ENCODE data around the gene COA1. TPM values are rescaled to one million over a fixed set of nuclear protein-coding genes. Genes with fewer than 3 reads are reported as not detected.

The COA1 gene
- total and polyA plus RNA-seq, 2 experiments from 2014 or later: 152 to 220 TPM

DNA sequence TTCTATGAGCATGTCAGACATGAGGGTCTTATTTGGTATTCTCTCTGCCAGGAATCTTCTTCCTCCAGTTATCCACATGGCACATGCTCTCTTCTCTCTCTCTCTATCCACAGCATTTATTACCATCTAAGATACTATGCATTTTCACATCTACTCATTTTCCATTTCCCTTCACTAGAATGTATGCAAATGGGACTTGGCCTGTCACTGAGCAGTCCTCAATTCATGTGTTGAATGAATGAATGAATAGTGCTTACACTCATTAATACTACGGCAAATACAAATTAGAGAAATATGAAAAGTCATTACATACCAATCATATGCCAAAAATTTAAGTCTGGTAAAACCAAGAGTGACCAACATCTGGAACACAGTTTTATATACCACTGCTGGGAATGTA lies 34.0 kb downstream of the COA1 start:
- TF ChIP-seq, protein P1, sequence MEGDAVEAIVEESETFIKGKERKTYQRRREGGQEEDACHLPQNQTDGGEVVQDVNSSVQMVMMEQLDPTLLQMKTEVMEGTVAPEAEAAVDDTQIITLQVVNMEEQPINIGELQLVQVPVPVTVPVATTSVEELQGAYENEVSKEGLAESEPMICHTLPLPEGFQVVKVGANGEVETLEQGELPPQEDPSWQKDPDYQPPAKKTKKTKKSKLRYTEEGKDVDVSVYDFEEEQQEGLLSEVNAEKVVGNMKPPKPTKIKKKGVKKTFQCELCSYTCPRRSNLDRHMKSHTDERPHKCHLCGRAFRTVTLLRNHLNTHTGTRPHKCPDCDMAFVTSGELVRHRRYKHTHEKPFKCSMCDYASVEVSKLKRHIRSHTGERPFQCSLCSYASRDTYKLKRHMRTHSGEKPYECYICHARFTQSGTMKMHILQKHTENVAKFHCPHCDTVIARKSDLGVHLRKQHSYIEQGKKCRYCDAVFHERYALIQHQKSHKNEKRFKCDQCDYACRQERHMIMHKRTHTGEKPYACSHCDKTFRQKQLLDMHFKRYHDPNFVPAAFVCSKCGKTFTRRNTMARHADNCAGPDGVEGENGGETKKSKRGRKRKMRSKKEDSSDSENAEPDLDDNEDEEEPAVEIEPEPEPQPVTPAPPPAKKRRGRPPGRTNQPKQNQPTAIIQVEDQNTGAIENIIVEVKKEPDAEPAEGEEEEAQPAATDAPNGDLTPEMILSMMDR (IDR thresholded peaks at IDR 0.05; ENCODE audit: low read depth, low read length): no peak
- Histone ChIP-seq H3K36me3 (no peaks in the 10 kb centered on the region), H3K4me1 (ENCODE audit: low read depth) (peaks cover 8% of the 10 kb centered on the region), H3K27ac (no peak overlapping the region), H3K9me3 (ENCODE audit: low read depth) (no peaks in the 10 kb centered on the region), H3K4me3 (no peak overlapping the region), H3K27me3 (no peaks in the 10 kb centered on the region)
- DNase-seq (ENCODE audit: low read depth in 1 of 2, low spot score in 1 of 2): no peak

DNA sequence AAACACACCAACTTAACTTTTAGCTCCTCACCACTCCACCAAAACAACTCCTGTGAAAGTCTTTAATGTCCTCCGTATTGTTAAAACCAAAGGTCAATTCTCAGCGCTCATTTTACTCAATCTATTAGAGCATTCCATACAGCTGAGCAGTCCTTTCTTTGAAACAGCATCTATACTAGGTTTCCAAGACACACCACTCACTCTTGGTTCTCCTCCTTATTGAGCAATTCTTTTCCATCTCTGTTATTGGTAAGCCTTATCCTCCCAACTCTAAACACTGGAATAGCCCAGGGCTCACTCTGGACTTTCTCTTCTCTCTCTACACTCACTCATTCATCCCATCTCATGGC lies 34.9 kb downstream of the COA1 start:
- Histone ChIP-seq H3K36me3 (no peaks in the 10 kb centered on the region), H3K27me3 (no peaks in the 10 kb centered on the region), H3K4me3 (no peak overlapping the region), H3K9me3 (ENCODE audit: low read depth) (no peaks in the 10 kb centered on the region), H3K4me1 (ENCODE audit: low read depth) (peaks cover 6% of the 10 kb centered on the region), H3K27ac (no peak overlapping the region)
- peak in 1 of 2 donors; percentile 78 for DNase-seq (ENCODE audit: low read depth in 1 of 2, low spot score in 1 of 2)
- TF ChIP-seq, protein P1 (IDR thresholded peaks at IDR 0.05; ENCODE audit: low read depth, low read length): no peak

DNA sequence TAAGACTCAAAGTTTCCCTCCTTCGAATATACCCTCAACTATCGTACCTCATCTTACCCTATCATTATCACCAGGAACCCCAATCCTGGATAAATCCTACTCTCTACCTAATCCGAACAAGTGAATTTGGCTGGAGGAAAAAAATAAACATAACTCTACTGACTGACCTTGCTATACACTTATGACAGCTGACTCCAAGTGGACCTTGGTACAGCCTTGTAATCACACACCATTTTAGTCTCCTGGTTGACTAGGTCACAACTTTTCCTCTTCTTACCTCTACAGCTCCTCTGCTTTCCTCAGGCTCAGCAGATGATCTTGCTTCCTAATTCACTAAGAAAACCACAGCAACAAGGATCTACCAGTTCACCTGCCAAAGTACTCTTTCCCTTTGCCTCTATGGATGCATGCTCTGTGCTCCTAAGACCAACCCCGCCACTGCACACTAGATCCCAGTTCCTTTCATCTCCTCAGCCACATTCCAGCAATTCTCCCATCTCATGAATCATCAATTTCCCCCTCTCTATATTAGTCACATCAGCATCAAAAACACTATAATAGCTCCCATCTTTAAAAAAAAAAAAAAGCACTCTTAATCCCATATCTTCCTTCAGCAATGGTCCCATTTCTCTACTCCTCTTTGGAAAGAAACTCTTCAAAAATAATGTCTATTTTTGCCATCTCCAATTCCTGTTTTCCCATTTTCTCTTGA lies 35.5 kb downstream of the COA1 start:
- peak in 1 of 2 donors; percentile 49 for DNase-seq (ENCODE audit: low read depth in 1 of 2, low spot score in 1 of 2)

DNA sequence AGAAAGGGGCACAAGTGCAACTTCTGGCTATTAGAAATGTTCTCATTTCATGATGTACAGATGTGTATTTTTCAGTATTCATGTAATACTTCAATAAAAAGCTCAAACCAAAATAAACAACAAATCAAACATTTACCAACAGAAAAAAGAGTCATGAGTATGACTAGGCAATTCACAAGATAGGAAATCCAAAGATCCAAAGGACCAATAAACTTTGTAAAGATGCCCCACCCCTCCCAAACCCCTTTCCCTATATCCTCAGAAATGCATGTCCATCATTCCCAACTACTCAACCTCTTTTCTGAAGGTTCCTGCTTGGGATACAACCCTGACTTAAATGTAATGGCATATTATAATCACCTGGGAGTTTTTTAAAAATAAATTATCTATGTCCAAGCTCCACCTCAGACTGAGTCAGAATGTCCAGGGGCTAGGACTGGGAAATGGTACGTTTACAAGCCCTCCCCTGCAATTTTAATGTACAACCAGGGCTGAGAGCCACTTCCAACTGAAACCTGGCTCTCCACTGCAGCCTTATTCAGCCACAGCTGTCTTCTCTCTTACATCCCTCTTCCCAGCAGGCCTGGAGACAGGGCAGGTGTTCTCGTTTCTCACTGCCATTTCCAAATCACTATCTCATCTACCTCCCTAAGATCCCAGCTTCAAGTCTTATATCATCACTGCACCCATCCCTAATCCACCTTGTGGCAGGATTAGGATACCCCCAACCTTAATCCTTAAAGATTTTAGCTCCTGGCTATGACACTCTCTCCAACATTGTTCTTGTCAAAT lies 36.5 kb downstream of the COA1 start:
- H3K4me1 ChIP-seq (ENCODE audit: low read depth): peaks cover 3% of the 10 kb centered on the region
- DNase-seq (ENCODE audit: low read depth in 1 of 2, low spot score in 1 of 2): no peak
- H3K27ac ChIP-seq: no peak overlapping the region
- H3K36me3 ChIP-seq: no peaks in the 10 kb centered on the region
- no peaks in the 10 kb centered on the region for H3K27me3 ChIP-seq
- no peak overlapping the region for H3K4me3 ChIP-seq
- TF ChIP-seq, protein P1 (IDR thresholded peaks at IDR 0.05; ENCODE audit: low read depth, low read length): no peak
- H3K9me3 ChIP-seq (ENCODE audit: low read depth): no peaks in the 10 kb centered on the region

More for the DNA sequence above, 35.5 kb downstream of the COA1 start:
- Histone ChIP-seq H3K27me3 (no peaks in the 10 kb centered on the region), H3K36me3 (no peaks in the 10 kb centered on the region), H3K9me3 (ENCODE audit: low read depth) (no peaks in the 10 kb centered on the region), H3K4me1 (ENCODE audit: low read depth) (peaks cover 3% of the 10 kb centered on the region), H3K27ac (no peak overlapping the region), H3K4me3 (no peak overlapping the region)
- TF ChIP-seq, protein P1 (IDR thresholded peaks at IDR 0.05; ENCODE audit: low read depth, low read length): no peak

DNA sequence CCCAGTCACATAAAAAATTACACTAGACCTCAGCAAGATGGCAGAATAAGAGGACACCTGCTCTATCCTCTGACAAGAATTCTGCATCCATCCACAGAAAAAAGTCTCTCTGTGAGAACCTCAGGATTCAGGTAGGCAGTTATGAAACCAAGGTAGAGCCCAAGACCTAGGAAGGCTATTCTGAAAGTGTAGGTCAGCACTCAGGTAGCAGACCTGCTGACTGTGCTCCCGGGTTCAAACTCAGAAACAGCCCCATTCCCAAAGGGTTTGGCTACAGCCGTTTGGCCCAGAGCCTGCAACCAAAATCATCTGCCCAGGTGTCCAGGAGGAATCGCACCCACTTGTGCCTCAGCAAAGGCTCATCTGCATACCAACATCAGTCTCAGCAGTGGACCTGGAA lies 37.7 kb downstream of the COA1 start:
- TF ChIP-seq, protein P1 (IDR thresholded peaks at IDR 0.05; ENCODE audit: low read depth, low read length): no peak
- no peak for DNase-seq (ENCODE audit: low read depth in 1 of 2, low spot score in 1 of 2)
- H3K4me1 ChIP-seq (ENCODE audit: low read depth): peaks cover 3% of the 10 kb centered on the region
- H3K4me3 ChIP-seq: no peak overlapping the region
- H3K27ac ChIP-seq: no peak overlapping the region
- H3K27me3 ChIP-seq: no peaks in the 10 kb centered on the region
- H3K36me3 ChIP-seq: no peaks in the 10 kb centered on the region
- no peaks in the 10 kb centered on the region for H3K9me3 ChIP-seq (ENCODE audit: low read depth)
